Activated CD4-positive, CD25-positive, alpha-beta regulatory T cell (primary cell): ENCODE results near the gene SNCB.

Experiments used
- DNase-seq, 4 experiments: peaks; one replicate each; lab custom pipeline; 2025; lab: John Stamatoyannopoulos, UW

SNCB gene

DNA sequence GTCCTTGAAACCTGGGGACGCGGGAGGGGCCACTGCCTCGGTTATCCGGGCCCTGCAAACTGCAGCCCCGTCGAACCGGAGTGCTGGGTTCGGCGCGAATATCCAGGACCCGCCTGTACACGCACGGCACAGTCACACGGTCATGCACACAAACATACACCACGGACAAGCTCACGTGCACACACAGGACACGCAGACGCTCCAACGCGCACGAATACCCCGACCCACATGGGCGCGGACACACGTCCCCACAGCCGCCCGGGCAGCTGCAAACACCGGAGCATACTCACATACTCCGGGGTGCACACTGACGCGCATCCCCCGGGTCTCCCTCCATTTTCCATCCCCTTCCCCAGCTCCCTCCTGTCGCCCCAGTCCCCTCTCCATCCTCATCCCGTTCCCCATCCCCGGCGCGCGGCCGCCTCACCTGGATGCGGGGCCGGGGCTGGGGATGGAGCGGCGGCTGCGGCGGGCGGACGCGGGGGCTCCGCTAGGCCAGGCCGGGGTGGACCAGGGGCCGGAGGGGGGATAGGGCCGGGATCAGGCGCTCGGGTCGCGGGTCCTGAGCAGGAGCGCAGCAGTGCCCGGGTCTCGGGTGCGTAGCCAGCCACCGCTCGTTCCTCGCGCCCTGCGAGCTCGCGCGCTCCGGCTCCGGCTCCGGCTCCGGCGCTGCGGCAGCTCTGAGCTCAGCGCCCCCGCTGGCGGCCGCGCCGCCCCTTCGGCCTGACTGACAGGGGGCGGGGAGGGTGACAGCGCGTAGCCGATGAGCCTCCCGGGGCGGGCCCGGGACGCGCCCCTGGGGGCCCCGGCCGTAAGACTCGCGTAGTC, at the start of gene SNCB, which contains the start of gene EIF4E1B:
TSS of gene SNCB (minus strand) at position 682 of the 828 bp plus-strand sequence. CDS start 880 bp downstream, outside the sequence.
TSS of gene EIF4E1B (plus strand) at position 823 of the 828 bp plus-strand sequence. CDS start 12,113 bp downstream, outside the sequence.
- DNase-seq: no peak

DNA sequence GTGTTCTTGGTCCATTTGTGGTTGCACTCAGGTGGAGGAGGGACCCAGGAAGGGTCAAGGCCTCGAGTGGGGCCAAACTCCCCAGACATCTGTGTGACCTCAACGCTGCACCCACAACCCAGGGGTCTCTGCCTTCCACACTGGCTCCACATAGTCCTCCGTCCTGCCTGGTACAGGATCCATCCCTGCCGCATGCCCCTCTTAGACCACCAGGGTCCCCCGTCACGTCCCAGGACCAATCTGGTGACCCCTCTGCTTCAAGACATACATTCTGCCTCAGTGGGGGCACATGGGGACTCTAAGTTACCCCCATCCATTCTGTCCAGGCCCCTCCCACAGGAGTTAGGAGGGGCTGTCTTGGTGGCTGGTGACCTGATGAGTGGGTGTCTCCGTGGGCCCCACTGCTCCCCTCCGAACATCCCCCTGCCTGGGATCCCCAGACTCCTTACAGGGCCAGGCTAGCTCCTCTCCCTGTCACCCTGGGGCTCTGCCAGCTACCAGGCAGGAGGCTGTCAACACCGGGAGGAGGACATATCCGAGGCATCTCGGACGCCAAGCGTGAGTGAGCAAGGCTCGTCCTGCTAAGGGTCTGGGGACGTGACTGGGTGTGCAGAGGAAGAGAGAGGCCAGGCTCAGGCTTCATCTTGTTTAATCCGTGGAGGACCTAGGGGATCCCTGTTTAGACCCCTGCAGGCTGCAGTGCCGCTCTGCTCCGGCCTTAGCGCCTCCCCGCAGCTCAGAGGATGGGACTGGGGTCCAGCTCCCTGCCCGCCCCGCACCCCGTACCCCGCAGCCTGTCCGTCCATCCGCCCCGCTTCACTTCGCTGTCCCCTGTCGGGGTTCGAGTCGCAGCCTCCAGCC, 49.3 kb upstream of the SNCB start:
- DNase-seq: no peak

DNA sequence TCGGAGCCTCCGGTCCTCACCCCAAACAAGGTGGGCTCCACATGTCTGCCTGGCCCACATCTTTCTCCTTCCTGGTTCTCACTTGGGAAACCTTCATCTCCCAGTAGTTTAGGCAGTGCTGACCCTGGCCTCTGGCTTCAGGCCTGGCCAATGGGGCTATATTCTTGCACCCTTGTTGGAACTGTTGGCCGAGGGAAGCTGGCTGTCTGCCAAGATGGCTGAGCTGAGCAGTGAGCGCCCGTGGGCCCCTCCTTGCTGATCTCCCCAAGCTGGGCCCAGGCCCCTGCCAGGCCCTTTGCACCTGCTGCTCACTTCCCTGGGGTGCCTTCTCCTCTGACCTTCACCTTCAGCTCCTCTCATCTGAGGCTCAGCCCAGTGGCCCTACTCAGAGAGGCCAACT, 48.2 kb upstream of the SNCB start:
- no peak for DNase-seq

DNA sequence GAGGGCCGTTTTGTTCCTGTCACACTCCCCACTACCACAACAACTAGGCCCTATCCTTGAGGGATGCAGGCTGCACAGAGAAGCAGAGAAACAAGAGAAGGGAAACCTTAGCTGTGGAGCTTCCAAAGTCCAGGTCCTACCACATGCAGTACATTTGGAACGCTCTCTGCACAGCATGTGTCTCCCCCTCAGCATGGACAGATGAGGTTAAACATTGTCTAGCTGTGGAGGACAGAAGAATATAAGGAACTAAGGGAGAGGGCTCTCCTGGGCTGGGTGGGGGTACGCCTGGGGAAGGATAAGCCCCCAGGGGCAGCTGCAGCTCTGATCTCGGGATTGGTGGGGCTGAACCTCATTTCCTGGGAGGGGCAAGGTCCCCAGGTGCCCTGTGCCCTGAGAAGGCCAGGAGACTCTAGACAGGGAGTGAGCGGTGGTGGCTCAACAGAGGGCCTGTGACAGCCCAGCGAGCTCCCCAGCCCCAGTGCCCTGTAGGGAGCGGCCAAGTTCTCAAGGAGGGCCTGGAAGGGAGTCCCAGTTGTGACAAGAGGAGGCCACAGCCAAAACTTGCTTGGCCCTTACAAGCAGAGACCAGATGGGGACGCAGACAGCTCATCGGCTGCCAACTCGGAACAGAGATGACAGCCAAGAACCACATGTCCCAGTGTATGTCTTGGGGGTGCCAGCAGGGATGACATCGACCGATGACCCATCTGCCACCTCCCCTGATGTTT, 47.0 kb upstream of the SNCB start:
- DNase-seq: no peak

DNA sequence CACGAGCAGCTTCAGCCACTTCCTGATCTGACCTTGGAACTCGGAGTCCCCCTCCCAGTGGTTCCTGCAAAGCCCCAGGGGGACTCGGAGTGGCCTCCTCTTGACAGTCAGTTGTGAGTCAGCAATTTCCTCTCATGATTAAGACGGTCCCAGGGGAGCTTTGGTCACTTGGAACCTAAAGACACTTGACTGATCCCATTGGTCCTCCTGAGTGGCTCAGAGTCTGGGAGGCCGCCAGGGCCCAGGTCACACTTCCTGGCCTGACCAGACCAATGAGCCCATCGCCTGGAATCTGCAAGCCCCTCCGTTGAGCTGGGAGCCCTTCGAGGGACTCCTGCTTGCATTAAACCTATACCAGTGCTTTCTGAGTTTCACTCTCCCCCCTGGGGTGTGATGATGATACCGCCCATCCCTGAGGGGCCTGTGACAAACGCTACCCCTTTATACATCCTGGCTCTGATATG, 46.1 kb upstream of the SNCB start:
- DNase-seq: no peak

DNA sequence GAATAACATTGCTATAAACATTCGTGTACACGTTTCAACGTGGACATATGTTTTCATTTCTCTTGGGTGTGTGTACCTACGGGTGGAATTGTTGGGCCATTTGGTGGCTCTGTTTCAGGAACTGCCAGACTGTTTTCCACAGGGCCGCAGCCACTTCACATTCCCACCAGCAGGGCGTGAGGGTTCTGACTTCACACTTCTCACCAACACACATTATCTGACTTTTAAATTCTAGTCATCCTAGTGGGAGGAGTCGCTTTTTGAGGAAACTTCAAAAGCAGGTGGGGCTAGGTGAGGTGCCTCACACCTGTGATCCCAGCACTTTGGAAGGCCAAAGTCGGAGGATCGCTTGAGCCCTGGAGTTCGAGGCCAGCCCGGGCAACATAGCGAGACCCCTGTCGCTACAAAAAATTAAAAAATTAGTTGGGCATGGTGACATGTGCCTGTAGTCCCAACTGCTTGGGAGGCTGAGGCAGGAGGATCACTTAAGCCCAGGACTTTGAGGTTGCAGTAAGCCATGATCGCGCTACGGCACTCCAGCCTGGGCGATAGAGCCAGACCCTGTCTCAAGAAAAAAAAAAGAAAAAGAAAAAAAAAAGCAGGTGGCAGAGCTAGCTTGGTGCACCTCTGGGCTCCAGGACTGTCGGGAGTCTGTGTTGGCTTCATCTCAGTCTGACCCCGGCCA, 45.5 kb upstream of the SNCB start:
- no peak for DNase-seq

DNA sequence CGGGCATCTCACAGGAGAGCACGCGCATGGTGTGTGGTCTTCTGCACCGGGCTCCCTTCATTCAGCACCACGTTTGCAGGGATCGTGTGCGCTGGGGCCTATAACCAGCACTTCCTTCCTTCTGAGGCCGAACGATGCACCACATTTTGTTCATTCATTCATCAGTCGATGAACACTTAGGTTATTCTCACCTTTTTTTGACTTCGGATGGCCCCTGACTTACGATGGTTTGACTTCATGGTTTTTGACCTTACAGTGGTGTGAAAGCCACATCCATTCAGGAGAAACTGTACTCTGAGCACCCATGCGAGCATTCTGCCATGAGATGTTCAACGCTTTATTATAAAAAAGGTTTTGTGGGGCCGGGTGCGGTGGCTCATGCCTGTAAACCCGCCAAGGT, 44.5 kb upstream of the SNCB start:
- no peak for DNase-seq

DNA sequence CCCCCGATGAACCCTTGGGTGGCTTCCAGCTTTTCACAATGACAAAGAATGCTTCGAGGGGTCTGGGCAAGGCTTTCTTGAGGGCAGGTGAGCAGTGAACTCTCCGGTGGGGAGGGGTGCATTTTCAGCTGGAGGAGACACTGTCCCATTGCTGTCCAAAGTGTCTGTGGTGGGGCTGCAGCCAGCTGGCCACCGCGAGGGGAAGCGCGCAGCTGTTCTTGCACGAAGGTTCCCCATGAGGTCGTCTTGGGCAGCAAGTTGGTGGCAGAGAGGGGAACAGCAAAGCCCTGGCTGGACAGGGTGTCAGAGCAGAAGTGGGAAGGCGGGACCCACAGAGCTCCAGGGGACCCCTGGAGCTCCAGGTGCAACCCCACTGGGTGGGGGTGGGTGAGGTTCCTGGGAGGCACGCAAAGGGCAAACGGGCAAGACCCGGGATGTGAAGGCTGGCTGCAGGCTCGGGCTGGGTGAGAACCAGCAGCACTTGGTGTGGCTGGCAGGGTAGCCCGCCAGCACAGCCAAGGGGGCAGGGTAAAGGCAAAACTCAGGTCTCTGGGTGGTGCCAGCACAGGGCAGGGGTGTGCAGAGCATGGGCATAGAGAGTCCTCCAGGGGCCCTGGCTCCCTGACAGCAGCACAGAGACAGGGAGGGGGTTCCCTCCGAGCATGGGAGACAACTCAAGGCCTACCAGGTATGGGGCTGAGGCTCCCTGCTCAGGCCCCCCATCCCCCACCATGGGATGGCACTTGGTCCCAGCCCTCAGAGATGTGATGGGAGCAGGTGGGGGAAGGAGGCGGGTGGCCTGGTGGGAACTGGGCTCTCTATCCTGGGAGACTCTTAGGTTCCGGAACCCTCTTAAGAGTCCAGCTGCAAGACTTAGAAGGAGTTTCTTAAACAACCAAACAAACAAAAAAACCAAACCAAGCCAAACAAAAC, 43.6 kb upstream of the SNCB start:
- DNase-seq: no peak

DNA sequence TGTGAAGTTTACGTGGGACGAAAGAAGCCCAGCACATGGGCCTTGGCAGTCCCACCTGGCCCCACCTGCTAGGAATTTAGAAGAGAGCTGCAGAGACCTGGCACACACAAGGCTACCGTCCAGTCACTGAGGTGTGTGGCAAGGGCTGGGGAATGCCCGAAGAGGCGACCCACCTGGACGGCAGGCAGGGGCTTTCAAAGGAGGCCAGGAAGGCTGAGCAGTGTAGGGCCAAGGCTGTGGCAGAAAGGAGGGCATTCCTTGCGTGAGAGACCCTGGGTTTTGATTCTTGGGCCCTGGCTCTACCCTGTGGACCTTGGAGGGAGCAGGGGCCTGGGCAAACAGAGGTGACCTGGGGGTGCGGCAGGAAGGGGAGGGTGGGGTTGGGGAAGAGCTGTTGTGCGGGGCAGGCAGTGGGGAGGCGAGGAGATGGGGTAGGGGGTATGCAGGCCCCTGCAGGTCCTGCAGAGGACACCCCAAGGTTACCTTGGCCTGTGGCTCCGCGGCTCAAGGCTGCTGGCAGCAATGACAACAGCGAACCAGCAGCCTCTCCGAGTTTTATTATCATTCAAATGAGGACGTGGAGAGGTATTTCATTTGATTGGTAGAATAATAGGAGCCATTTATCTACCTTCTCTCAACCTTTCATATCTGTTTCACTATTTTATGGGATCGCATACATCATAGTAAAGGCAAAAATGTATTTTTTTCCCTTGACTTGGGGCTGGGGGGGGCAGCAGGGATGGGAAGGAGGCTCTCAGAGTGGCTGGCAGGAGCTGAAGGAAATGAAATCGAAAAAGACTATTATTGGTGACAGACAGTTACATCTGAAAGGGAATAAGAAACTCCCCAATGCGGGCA, 41.8 kb upstream of the SNCB start:
- DNase-seq: no peak

DNA sequence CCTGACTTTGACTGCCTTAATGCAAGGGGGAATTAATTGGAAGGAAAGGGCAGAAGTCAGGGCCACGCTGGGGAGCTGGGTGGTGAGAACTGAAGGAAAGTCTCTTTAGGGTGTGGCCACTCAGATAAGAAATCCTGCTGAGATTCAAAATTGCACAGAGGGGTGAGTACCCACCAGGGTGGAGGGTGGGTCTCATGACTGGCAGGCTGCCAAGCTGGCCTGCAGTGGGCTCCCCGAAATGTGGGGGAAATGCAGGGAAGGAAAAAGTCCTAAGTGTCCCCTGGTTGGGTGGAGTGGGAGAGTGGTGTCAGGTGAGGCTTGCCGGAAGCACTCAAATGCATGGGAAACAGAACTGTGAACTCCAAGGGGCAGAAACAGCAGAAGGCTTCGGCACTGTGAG, 41.1 kb upstream of the SNCB start:
- DNase-seq: no peak

DNA sequence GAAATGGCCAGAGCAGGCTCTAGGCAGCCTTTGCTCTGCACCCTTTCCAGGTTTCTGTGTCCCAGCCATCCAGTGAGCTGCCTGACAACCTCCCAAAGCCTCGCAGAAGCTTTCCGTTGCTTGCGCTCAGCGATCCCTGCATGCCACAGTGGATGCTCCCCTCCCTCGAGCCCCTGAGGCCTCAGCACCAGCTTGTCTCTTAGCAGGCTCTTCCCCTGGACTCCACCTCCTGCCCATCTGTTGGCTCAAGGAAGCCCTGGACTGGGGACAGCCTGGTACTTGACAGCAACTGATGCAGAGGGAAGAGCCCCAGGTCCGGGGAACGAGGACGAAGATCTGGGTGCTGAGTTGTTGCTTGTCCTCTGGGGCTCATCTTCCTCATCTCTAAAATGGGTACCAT, 40.1 kb upstream of the SNCB start:
- DNase-seq: no peak

DNA sequence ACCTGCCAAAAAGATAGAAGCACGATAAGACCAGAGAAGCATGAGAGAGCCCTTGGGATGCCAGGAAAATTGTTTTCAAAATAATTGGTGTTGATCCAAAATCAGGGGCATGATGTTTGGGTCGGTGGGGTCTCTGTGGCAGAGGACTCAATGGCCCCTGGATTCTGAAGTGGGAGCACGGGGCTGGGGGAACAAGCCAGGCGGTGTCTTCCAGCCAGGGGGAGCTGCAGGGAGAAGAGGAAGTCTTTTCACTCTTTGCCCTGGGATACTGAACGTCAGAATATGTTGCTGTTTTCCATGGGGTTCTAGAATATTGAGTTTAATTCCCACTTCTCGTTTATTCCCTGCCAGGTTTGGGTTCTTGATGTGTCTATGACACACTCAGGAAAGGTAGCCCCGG, 37.3 kb upstream of the SNCB start:
- DNase-seq: no peak

DNA sequence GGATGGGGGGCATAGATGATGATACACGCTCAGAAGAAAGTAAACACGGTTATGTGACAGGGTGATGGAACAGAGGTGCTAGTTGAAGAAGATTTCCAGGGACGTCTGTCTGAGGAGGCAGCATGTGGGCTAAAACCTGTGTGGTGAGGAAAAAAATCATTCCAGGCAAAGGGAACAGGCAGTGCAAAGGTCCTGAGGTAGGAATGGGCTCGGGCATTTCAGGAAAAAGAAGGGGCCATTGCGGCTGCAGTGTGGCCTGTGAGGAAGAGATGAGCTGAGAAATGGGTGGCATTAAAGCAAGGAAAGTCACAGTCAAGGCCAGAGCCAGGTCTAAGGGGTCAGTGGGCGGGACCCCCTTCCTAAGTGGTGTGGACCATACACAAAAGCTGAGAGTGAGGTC, 35.2 kb upstream of the SNCB start:
- no peak for DNase-seq

DNA sequence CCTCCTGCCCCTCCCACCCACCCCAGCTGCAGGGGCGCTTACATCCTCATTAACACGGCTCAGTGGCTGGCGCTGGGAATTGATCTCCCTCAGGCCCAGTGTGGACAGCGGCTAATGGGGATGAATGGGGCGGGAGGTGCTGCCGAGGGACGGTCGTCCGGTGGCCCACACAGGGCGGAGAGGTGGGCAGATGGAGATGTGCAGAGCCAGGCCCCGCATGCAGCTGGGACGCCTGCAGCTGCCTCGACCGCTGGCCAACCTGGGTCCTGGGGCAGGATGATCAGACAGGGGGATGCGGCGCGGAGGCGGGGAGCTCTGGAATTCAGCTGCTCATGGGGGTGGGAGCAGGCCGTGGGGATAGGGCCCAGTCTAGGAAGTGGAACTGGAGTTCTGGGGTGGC, 34.6 kb upstream of the SNCB start:
- no peak for DNase-seq

DNA sequence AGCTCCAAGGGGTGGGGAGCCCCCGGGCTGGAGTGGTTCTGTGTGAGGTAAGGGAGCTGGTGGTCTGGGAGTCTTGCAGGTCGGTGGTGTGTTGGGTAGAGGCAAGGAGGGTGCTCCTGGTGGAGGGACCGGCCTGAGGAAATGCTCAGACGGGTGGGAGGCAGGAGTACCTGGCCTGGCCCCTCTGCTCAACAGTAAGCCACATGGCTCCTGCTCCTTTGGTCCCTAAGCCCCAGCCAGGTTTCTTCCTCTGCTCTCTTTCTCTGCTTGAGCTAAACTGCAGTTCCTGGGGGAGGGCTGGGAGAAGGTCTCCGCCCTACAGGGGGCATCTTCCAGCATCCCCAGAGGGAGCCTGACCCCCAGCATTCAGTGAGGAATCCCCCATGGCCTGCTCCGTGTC, 34.1 kb upstream of the SNCB start:
- DNase-seq: no peak

DNA sequence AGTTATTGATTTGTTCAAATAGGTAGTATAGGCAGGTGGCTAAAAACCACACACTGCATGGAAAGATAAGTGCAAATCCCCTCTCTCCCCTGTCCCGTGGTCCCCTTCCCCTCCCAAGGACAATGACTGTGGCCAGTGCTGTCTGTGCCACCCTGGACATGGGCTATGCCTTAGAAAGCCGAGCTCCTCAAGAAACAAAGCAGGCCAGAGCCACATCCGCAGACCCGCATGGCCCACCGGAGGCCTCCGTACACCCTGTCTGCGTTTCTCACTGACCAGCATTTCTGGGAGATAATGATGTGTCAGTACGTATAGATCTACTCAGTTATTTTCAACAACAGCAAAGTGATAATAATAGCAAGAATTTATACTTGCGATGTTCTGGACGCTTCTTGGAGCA, 33.2 kb upstream of the SNCB start:
- no peak for DNase-seq

DNA sequence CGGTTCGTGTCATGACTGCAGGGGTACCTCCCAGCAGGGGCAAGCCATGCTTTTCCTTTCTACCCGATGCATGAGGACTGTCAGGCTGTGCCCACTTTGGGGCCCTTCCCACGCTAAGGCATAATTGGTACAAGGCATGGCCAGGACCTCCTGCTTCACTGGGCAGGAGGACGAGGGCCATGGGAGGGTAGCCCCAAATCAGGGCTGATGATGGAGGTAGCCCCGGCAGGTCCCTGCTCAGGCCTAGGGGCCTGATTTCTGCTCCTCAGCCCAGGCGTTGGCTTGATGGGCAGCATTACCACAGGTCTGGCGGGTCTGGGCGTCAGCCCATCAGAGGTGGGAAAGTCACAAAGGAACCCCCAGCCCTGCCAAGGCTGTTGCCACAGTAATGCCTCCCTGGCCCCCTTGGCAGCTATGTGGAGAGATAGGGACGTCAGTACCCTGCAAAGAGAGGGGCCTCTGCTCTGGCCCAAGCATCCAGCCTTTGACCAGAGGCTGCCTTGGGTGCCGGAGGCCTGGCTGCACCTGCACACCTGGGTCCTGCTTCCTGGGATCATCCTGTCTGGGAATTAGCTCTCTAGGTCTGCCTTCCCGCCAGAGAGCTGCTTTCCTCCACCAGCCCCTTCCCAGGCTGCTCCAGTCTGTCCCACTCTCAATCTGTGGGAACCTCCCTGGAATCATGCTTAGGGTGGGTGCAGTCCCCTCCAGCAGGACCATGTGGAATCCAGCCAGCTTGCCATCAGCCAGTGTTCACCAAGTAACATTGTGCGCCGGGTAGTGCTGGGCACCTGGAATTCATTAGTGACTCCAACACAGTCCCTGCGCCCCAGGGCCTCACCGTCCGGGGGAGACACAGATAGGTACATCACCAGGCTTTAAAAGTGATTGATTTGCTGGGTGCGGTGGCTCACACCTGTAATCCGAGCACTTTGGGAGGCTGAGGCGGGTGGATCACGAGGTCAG, 32.3 kb upstream of the SNCB start:
- no peak for DNase-seq

DNA sequence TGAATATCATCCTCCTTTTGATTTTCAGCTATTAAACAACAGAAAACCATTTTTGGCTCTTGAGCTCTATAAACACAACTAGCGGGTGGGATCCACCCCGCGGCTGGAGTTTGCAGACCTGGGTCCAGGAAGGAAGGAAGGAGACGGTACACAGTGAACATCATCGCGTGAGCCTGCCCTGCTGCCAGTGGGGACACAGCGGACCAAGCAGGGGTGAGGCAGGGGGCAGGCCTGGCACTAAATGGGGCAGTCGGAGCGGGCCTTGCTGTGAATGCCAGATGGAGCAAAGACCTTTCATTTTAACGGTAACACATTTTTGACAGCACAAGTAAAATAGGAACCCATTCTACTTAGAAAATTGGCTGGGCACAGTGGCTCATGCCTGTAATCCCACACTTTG, 31.3 kb upstream of the SNCB start:
- DNase-seq: no peak
